Measurements from ENCODE around the gene PCDHAC1. TPM values are rescaled to one million over a fixed set of nuclear protein-coding genes. Genes with fewer than 3 reads are reported as not detected.

Gene PCDHAC1
- total and polyA plus RNA-seq, 12 donors = 0.05 to 0.18 (median 0.09) TPM; not detected in 6

DNA sequence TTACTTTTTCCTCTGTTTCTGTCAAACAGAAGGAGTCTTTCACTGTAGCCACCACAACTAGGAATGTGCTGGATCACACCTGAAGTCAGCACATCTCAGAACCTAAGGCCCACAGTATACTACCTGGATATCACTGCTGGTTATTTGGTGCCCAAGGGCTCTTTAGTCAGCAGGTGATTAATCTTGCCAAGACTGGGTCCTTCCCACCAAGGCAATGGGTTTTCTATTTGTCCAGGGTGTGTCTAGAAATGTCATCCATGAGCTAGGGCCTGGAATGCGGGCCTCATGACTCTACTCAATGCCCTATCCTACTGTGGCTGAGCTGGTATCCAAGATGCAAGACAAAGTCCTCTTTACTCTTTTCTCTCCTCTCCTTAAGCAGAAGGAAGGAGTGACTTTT lies 9.8 kb upstream of the PCDHAC1 start:
- ATAC-seq (no peak), DNase-seq (no peak)
- Histone ChIP-seq H3K27ac (no peak overlapping the region), H3K4me3 (no peak overlapping the region), H3K9me3 (peaks cover 0 to 57% (median 7%) of the 10 kb centered on the region in 11 donors), H3K4me1 (no peaks in the 10 kb centered on the region), H3K27me3 (peaks cover 0 to 7% (median 0%) of the 10 kb centered on the region in 7 donors), H3K36me3 (no peaks in the 10 kb centered on the region)
- WGBS, 2 donors = 56 to 73% methylated on average over 1 of the region's 1 CpG
- intact Hi-C loops (cut with DNase I) = no loop called here
- TF ChIP-seq, protein P1, sequence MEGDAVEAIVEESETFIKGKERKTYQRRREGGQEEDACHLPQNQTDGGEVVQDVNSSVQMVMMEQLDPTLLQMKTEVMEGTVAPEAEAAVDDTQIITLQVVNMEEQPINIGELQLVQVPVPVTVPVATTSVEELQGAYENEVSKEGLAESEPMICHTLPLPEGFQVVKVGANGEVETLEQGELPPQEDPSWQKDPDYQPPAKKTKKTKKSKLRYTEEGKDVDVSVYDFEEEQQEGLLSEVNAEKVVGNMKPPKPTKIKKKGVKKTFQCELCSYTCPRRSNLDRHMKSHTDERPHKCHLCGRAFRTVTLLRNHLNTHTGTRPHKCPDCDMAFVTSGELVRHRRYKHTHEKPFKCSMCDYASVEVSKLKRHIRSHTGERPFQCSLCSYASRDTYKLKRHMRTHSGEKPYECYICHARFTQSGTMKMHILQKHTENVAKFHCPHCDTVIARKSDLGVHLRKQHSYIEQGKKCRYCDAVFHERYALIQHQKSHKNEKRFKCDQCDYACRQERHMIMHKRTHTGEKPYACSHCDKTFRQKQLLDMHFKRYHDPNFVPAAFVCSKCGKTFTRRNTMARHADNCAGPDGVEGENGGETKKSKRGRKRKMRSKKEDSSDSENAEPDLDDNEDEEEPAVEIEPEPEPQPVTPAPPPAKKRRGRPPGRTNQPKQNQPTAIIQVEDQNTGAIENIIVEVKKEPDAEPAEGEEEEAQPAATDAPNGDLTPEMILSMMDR (IDR thresholded peaks at IDR 0.05) = no peak

DNA sequence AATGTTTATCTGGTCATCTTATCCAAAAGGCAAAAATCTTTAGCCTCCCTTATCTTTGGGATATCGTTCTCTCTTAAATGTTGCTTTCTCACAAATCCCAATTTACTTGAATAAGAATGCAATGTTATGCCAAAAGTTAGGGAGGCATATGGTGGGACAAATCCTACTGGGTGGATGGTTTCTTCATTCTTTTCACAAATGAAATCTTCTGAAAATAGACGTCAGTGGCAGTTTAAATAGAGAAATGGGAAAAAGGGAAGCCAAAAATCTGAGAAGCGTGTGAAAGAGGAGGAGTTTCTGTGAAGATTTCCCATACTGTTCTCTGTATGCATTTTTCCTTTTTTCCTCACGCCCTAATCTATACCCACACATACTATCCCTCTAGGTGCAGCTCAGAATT lies 2.5 kb upstream of the PCDHAC1 start:
- TF ChIP-seq, protein P1 (IDR thresholded peaks at IDR 0.05) = no peak
- intact Hi-C loops (cut with DNase I) = no loop called here
- DNase-seq = no peak
- peaks cover 0 to 6% (median 0%) of the 10 kb centered on the region in 11 donors for H3K9me3 ChIP-seq
- H3K4me1 ChIP-seq = peaks cover 0 to 20% (median 15%) of the 10 kb centered on the region in 9 donors
- 53 to 57% methylated on average over 4 of the region's 4 CpGs for WGBS, 2 donors
- peaks cover 0 to 72% (median 56%) of the 10 kb centered on the region in 7 donors for H3K27me3 ChIP-seq
- H3K4me3 ChIP-seq = no peak overlapping the region
- H3K27ac ChIP-seq = no peak overlapping the region
- ATAC-seq = no peak
- no peaks in the 10 kb centered on the region for H3K36me3 ChIP-seq

DNA sequence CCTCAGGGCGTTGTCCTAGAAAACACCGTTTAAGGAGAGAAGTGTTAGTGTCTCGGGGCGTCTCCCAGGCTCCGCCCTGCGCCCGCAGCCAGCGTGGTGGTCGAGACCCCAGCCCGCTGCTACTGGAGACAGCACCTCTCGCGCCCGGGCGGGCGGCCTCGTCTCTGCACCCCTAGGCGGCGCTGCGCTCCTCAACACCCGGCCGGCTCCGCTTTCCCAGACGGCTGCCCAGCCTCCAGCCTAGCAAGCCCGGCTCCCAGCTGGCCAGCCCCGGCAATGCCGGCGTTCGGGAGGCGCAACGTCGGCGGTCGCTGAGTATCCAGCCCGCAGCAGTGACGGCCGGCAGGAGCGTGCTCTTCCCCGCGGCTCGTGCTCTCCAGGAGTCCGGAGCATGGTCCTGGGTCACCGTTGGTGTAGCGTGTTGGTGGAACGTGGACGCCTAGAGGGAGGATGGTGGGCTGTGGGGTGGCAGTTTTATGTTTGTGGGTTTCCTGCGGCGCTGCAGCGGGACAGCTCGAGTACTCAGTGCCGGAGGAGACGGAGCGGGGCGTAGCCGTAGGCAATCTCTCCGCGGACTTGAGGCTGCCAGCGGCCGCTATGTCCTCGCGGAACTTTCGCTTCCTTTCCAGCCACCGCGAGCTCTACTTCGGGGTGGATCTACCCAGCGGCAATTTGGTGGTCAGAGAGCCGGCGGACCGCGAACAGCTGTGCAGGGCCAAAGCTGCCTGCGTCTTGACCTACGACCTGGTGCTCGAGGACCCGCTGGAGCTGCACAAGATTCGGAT lies 536 bp downstream of the PCDHAC1 start:
- ATAC-seq (peak; percentile 73 to 91 (median 84)), DNase-seq (peak; percentile 60 to 73)
- H3K27ac ChIP-seq = no peak overlapping the region
- peak overlapping the region; percentile 16 to 57 (median 50) for H3K4me3 ChIP-seq
- peaks cover 0 to 20% (median 15%) of the 10 kb centered on the region in 9 donors for H3K4me1 ChIP-seq
- TF ChIP-seq, protein P1 (IDR thresholded peaks at IDR 0.05) = peak; percentile 23 to 83 (median 66)
- no peaks in the 10 kb centered on the region for H3K36me3 ChIP-seq
- H3K27me3 ChIP-seq = peaks cover 0 to 91% (median 70%) of the 10 kb centered on the region in 7 donors
- intact Hi-C loops (cut with DNase I) = loop anchor here in 1 of 10 donors (5.0 kb wide), 1 partner anchor 116 kb away; no protein-coding TSS in a partner anchor
- peaks cover 0 to 6% (median 0%) of the 10 kb centered on the region in 11 donors for H3K9me3 ChIP-seq
- WGBS, 2 donors = 2% methylated on average over 74 of the region's 74 CpGs

DNA sequence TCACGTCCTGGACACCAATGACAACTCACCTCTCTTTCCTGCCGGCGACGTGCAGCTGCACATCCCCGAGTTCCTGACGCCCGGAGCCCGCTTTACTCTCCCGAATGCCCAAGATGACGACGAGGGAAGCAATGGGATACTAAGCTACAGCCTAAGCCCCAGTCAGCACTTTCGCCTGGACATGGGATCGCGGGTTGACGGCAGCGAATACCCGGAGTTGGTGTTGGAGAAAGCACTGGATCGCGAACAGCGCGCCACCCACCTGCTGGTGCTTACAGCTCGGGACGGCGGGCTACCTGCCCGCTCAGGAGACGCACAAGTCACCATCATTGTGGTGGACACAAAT lies 1.1 kb downstream of the PCDHAC1 start:
- peaks cover 0 to 6% (median 0%) of the 10 kb centered on the region in 11 donors for H3K9me3 ChIP-seq
- 4 to 6% methylated on average over 26 of the region's 26 CpGs for WGBS, 2 donors
- H3K27me3 ChIP-seq = peaks cover 0 to 90% (median 70%) of the 10 kb centered on the region in 7 donors
- H3K36me3 ChIP-seq = no peaks in the 10 kb centered on the region
- peak overlapping the region; percentile 16 to 57 (median 50) for H3K4me3 ChIP-seq
- no peak overlapping the region for H3K27ac ChIP-seq
- H3K4me1 ChIP-seq = peaks cover 0 to 20% (median 15%) of the 10 kb centered on the region in 9 donors
- peak in 3 of 8 donors; percentile 16 to 27 (median 25) for ATAC-seq
- DNase-seq = no peak
- intact Hi-C loops (cut with DNase I) = loop anchor here in 1 of 10 donors (5.0 kb wide), 1 partner anchor 115 kb away; no protein-coding TSS in a partner anchor
- TF ChIP-seq, protein P1 (IDR thresholded peaks at IDR 0.05) = no peak

Data from heart right ventricle (tissue), 16 donors.